K562 (cell line): Measurements from ENCODE around the gene GUF1. TPM values are rescaled to one million over a fixed set of nuclear protein-coding genes. Genes with fewer than 3 reads are reported as not detected.

Source experiments
- BRD4 ChIP-seq: fragments of 200-600 bp; sonication (generic); IDR thresholded peaks from 2 replicates; pipeline ENCODE4 v1.6.1; 2017; ENCODE audit warnings: inconsistent platforms
- CAMTA2 ChIP-seq: fragments of 250-450 bp; sonication (Bioruptor Pico); conservative IDR thresholded peaks from 2 replicates; pipeline ENCODE4 v1.5.1; 2022
- ELF4 ChIP-seq: fragments of 450-650 bp; formaldehyde crosslinking; IDR thresholded peaks from 2 replicates; pipeline ENCODE4 v1.4.0; 2022; ENCODE audit warnings: missing genetic modification characterization
- HDGF ChIP-seq: fragments of 450-650 bp; IDR thresholded peaks from 2 replicates; pipeline ENCODE4 v1.6.1; 2016
- MEIS2 ChIP-seq: fragments of 450-650 bp; IDR thresholded peaks from 2 replicates; pipeline ENCODE4 v1.6.1; 2014; ENCODE audit warnings: mild to moderate bottlenecking; ENCODE audit not compliant: partially characterized antibody
- NEUROD1 ChIP-seq: fragments of 150-350 bp; IDR thresholded peaks from 2 replicates; pipeline ENCODE4 v1.6.1; 2014; ENCODE audit warnings: borderline replicate concordance, low read length, low read depth; ENCODE audit not compliant: partially characterized antibody
- NR1H2 ChIP-seq: sonication (generic); formaldehyde crosslinking; IDR thresholded peaks from 2 replicates; pipeline ENCODE4 v1.4.0; 2020; ENCODE audit warnings: mild to moderate bottlenecking, missing genetic modification reagents
- POLR2A ChIP-seq: fragments of 450-650 bp; conservative IDR thresholded peaks from 2 replicates; pipeline ENCODE4 v1.6.1; 2016
- SIN3B ChIP-seq: fragments of 450-650 bp; IDR thresholded peaks from 2 replicates; pipeline ENCODE4 v1.6.1; 2017; ENCODE audit warnings: low read depth, mild to moderate bottlenecking, moderate library complexity
- ZNF274 ChIP-seq: IDR thresholded peaks from 2 replicates; pipeline ENCODE4 v1.6.1; 2011; ENCODE audit warnings: low read depth, mild to moderate bottlenecking, low read length, moderate library complexity, borderline replicate concordance
- ZNF766 ChIP-seq: fragments of 200-800 bp; sonication (Bioruptor generic); conservative IDR thresholded peaks from 2 replicates; pipeline ENCODE4 v1.6.1; 2016; ENCODE audit warnings: missing genetic modification characterization, missing compliant biosample characterization
- ZNF780A ChIP-seq: fragments of 250-450 bp; sonication (Bioruptor Pico); IDR thresholded peaks from 2 replicates; pipeline ENCODE4 v1.5.0; 2021; ENCODE audit warnings: mild to moderate bottlenecking
- polyA plus RNA-seq, 8 experiments: library from polyadenylated mRNA; depleted of rRNA in 4 of 8; stranded (reverse) in 5 of 8; unstranded in 3 of 8; fragments of >200 nt; fragmentation: Nextera tagmentation in 2 of 8; fragmentation: Illumina TruSeq in 1 of 8; extraction: Ambion mirVana in 2 of 8; extraction: Trizol in 1 of 8; gene quantifications; 2 replicates each; pipeline versions ENCODE4 v1.2.1 to v1.2.3, GENCODE V29; 2011 to 2014; ENCODE audit warnings: inconsistent platforms in 1 of 8, missing spikeins in 1 of 8
- total RNA-seq, 7 experiments: library from RNA; depleted of rRNA in 6 of 7; stranded (reverse); fragments of >200 nt in 6 of 7; fragmentation: Illumina TruSeq in 2 of 7; extraction: Trizol in 2 of 7; gene quantifications; 2 replicates each; pipeline versions ENCODE4 v1.2.1 to v1.2.3, GENCODE V29; 2011 to 2021; ENCODE audit warnings: low replicate concordance in 1 of 7
- TF ChIP-seq, protein P1 (sequence below), 2 experiments: IDR thresholded peaks; 2 replicates each; pipeline ENCODE4 v1.6.1; 2011; ENCODE audit warnings: borderline replicate concordance in 1 of 2, control low read depth in 1 of 2, low read depth in 1 of 2, low read length in 1 of 2, mild to moderate bottlenecking in 1 of 2, mixed read lengths in 1 of 2, moderate library complexity in 1 of 2; ENCODE audit not compliant: insufficient read depth in 1 of 2, insufficient read length in 1 of 2, poor library complexity in 1 of 2, severe bottlenecking in 1 of 2; ENCODE audit errors: extremely low read depth in 1 of 2
- TF ChIP-seq, protein P2 (sequence below): sonication (generic); formaldehyde crosslinking; IDR thresholded peaks from 2 replicates; pipeline ENCODE4 v1.8.1; 2023; ENCODE audit warnings: mild to moderate bottlenecking, missing genetic modification reagents
- TF ChIP-seq, protein P3 (sequence below), 3 experiments: fragments of 200-800 bp in 1 of 3; sonication (Bioruptor generic) in 1 of 3; sonication (generic) in 1 of 3; formaldehyde crosslinking in 1 of 3; IDR thresholded peaks; 2 replicates each; pipeline versions ENCODE4 v1.6.1 to v1.8.0; 2016 to 2022; ENCODE audit warnings: mild to moderate bottlenecking in 2 of 3, missing compliant biosample characterization in 2 of 3, missing genetic modification characterization in 2 of 3, missing genetic modification reagents in 1 of 3
- TF ChIP-seq, protein P4 (sequence below): sonication (generic); formaldehyde crosslinking; IDR thresholded peaks from 2 replicates; pipeline ENCODE4 v1.8.0; 2022; ENCODE audit warnings: mild to moderate bottlenecking, missing genetic modification reagents
- TF ChIP-seq, protein P5 (sequence below): conservative IDR thresholded peaks from 2 replicates; pipeline ENCODE4 v1.6.1; 2011; ENCODE audit warnings: low read depth, mild to moderate bottlenecking, low read length; ENCODE audit not compliant: control insufficient read depth
- TF ChIP-seq, protein P6 (sequence below): sonication (generic); formaldehyde crosslinking; IDR thresholded peaks from 2 replicates; pipeline ENCODE4 v1.9.0; 2022; ENCODE audit warnings: mild to moderate bottlenecking, missing genetic modification reagents

The GUF1 gene
- total and polyA plus RNA-seq, 9 of the 15 experiments (the other 6 are each of a cell fraction or from before 2014, with no cell fraction given), result 8.1 to 47.5 (median 25.0) TPM

DNA sequence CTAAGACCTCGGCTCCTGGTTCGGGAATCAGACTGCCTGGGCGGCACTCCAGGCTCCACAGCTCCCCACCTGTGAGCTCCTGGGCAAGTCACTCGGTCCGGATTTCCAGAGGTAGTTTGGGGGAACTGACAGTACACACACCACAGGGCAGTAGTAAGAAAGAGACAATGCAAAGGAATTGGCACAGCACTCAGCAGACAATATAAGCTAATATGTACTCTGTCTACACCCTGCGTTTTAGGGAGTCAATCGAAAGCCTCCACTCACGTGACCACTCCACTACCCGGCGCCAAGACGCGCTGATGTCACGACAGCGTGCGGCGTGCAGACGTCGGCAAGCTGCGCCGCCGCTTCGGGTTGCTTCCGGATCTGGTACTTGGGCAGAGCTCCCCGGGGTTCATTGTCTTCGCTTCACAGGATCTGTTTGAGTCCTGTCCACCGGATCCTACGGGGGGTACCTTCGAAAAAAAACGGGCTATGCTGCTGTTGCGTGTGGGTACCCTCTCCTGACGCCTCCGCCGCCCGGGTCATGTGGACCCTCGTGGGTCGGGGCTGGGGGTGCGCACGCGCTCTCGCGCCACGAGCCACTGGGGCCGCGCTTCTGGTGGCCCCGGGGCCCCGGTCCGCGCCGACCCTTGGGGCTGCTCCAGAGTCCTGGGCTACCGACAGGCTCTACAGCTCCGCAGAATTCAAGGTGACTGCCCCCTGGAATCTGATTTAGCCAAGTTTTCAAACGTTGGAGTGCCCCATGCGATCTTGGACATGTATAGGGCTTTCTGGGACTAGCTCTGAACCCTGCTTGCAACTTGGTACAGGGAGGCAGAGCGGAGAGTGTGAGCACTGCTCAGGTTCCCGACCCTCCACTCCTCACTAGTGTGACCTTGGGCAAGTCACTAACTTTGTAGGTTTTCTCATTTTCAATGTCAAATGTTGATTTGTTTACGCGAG is at the start of gene GUF1 (continued):
- TF ChIP-seq SIN3B, result peak; percentile 82
- peak; percentile 68; the same call in 1 of the 2 replicates for TF ChIP-seq BRD4
- TF ChIP-seq CAMTA2 (CRISPR knock-in tag), result no peak
- 0 out of 2 replicates have a peak, but pooled peaks have one; percentile 10 for TF ChIP-seq ELF4 (CRISPR knock-in tag)
- TF ChIP-seq, protein P1, sequence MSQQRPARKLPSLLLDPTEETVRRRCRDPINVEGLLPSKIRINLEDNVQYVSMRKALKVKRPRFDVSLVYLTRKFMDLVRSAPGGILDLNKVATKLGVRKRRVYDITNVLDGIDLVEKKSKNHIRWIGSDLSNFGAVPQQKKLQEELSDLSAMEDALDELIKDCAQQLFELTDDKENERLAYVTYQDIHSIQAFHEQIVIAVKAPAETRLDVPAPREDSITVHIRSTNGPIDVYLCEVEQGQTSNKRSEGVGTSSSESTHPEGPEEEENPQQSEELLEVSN (IDR thresholded peaks at IDR 0.05; ENCODE audit: borderline replicate concordance in 1 of 2, extremely low read depth in 1 of 2, insufficient read depth in 1 of 2, insufficient read length in 1 of 2, low read depth in 1 of 2, low read length in 1 of 2, poor library complexity in 1 of 2, severe bottlenecking in 1 of 2), result peak; percentile 38 to 55
- TF ChIP-seq, protein P2, sequence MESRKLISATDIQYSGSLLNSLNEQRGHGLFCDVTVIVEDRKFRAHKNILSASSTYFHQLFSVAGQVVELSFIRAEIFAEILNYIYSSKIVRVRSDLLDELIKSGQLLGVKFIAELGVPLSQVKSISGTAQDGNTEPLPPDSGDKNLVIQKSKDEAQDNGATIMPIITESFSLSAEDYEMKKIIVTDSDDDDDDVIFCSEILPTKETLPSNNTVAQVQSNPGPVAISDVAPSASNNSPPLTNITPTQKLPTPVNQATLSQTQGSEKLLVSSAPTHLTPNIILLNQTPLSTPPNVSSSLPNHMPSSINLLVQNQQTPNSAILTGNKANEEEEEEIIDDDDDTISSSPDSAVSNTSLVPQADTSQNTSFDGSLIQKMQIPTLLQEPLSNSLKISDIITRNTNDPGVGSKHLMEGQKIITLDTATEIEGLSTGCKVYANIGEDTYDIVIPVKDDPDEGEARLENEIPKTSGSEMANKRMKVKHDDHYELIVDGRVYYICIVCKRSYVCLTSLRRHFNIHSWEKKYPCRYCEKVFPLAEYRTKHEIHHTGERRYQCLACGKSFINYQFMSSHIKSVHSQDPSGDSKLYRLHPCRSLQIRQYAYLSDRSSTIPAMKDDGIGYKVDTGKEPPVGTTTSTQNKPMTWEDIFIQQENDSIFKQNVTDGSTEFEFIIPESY, result no peak
- TF ChIP-seq, protein P3, sequence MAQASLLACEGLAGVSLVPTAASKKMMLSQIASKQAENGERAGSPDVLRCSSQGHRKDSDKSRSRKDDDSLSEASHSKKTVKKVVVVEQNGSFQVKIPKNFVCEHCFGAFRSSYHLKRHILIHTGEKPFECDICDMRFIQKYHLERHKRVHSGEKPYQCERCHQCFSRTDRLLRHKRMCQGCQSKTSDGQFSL (CRISPR knock-in tag; IDR thresholded peaks at IDR 0.05), result peak; percentile 67; the same call in 1 of the 2 replicates
- TF ChIP-seq, protein P3 (tag; IDR thresholded peaks at IDR 0.05), result no peak; a peak in 1 of 4 replicates
- TF ChIP-seq ZNF274, result no peak
- no peak for TF ChIP-seq ZNF780A (CRISPR knock-in tag)
- no peak for TF ChIP-seq MEIS2
- TF ChIP-seq NR1H2 (CRISPR knock-in tag), result peak; percentile 35; the same call in 1 of the 2 replicates
- TF ChIP-seq, protein P4, sequence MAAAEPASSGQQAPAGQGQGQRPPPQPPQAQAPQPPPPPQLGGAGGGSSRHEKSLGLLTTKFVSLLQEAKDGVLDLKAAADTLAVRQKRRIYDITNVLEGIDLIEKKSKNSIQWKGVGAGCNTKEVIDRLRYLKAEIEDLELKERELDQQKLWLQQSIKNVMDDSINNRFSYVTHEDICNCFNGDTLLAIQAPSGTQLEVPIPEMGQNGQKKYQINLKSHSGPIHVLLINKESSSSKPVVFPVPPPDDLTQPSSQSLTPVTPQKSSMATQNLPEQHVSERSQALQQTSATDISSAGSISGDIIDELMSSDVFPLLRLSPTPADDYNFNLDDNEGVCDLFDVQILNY (CRISPR knock-in tag), result no peak
- TF ChIP-seq, protein P5, sequence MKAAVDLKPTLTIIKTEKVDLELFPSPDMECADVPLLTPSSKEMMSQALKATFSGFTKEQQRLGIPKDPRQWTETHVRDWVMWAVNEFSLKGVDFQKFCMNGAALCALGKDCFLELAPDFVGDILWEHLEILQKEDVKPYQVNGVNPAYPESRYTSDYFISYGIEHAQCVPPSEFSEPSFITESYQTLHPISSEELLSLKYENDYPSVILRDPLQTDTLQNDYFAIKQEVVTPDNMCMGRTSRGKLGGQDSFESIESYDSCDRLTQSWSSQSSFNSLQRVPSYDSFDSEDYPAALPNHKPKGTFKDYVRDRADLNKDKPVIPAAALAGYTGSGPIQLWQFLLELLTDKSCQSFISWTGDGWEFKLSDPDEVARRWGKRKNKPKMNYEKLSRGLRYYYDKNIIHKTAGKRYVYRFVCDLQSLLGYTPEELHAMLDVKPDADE, result no peak
- TF ChIP-seq ZNF766 (CRISPR knock-in tag), result 0 out of 2 replicates have a peak, but pooled peaks have one; percentile 20
- TF ChIP-seq, protein P6, sequence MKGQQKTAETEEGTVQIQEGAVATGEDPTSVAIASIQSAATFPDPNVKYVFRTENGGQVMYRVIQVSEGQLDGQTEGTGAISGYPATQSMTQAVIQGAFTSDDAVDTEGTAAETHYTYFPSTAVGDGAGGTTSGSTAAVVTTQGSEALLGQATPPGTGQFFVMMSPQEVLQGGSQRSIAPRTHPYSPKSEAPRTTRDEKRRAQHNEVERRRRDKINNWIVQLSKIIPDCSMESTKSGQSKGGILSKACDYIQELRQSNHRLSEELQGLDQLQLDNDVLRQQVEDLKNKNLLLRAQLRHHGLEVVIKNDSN (CRISPR knock-in tag), result peak; percentile 96
- peak; percentile 94 for TF ChIP-seq POLR2A
- no peak for TF ChIP-seq HDGF
- TF ChIP-seq NEUROD1, result no peak
